Astrocyte (in vitro differentiated cells and primary cell): ENCODE measurements around the gene TMEM165.

ENCODE experiments used
- EZH2 ChIP-seq: IDR thresholded peaks from 2 replicates; pipeline ENCODE4 v1.6.1; 2012; ENCODE audit warnings: mild to moderate bottlenecking, low read length, inconsistent platforms; ENCODE audit not compliant: insufficient read depth
- TF ChIP-seq, protein P1 (sequence below): IDR thresholded peaks from 2 replicates; pipeline ENCODE4 v1.5.1; 2011; ENCODE audit warnings: low read depth, mild to moderate bottlenecking, inconsistent platforms, low read length, moderate library complexity; ENCODE audit not compliant: insufficient read depth

DNA sequence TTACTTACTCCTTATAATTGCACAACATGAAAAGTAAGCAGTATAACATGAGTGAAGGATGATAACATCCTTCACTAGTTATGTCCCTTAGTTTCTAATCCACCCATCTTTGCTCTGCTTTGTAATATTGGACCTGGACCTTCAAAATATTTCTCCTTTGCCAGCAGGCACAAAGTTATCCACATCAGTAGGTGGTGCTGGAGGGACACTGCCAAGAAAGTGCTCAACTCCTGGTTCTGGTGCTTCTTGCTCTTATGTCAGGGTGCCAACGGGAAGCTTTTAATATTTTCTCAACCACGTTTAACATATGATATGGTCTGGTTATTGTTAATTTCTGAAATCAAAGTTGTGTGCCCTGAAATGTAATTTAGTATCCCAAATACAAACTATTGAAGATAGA lies 49.1 kb downstream of the TMEM165 start:
- TF ChIP-seq, protein P1, sequence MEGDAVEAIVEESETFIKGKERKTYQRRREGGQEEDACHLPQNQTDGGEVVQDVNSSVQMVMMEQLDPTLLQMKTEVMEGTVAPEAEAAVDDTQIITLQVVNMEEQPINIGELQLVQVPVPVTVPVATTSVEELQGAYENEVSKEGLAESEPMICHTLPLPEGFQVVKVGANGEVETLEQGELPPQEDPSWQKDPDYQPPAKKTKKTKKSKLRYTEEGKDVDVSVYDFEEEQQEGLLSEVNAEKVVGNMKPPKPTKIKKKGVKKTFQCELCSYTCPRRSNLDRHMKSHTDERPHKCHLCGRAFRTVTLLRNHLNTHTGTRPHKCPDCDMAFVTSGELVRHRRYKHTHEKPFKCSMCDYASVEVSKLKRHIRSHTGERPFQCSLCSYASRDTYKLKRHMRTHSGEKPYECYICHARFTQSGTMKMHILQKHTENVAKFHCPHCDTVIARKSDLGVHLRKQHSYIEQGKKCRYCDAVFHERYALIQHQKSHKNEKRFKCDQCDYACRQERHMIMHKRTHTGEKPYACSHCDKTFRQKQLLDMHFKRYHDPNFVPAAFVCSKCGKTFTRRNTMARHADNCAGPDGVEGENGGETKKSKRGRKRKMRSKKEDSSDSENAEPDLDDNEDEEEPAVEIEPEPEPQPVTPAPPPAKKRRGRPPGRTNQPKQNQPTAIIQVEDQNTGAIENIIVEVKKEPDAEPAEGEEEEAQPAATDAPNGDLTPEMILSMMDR = peak; percentile 29
- no peak for TF ChIP-seq EZH2
